NCI-H774 (cell line): ENCODE data around the gene PLCL1.
A peak's percentile ranks its signal among the peaks of the same experiment; 100 is the strongest.

Experiments
- DNase-seq: peaks from one replicate; lab custom pipeline; 2025; lab: John Stamatoyannopoulos, UW

Gene PLCL1

GRCh38 chr2:197888321-197888720 lies 83.9 kb downstream of the PLCL1 start:
- no peak for DNase-seq

- no peak for DNase-seq
These were observed 84.6 kb downstream of the PLCL1 start for GRCh38 chr2:197889041-197889440.

GRCh38 chr2:197890168-197890567 lies 85.8 kb downstream of the PLCL1 start:
- DNase-seq, result no peak

GRCh38 chr2:197891897-197892442 lies 87.6 kb downstream of the PLCL1 start:
- no peak for DNase-seq

- DNase-seq, result peak; percentile 35
These were observed 89.2 kb downstream of the PLCL1 start for GRCh38 chr2:197893403-197894177.

- DNase-seq, result no peak
These were observed 90.4 kb downstream of the PLCL1 start for GRCh38 chr2:197894751-197895274.

GRCh38 chr2:197897960-197898678 lies 93.7 kb downstream of the PLCL1 start:
- no peak for DNase-seq

GRCh38 chr2:197904446-197904845 lies 100.1 kb downstream of the PLCL1 start:
- DNase-seq, result no peak

- DNase-seq, result no peak
These were observed 103.8 kb downstream of the PLCL1 start for GRCh38 chr2:197908156-197908555.

GRCh38 chr2:197908990-197909776 lies 104.8 kb downstream of the PLCL1 start:
- no peak for DNase-seq

GRCh38 chr2:197911667-197912066 lies 107.3 kb downstream of the PLCL1 start:
- DNase-seq, result no peak

- no peak for DNase-seq
These were observed 108.7 kb downstream of the PLCL1 start for GRCh38 chr2:197913084-197913483.

GRCh38 chr2:197914778-197915177 lies 110.4 kb downstream of the PLCL1 start:
- DNase-seq, result no peak

- no peak for DNase-seq
These were observed 111.3 kb downstream of the PLCL1 start for GRCh38 chr2:197915548-197916265.

GRCh38 chr2:197919487-197919886 lies 115.1 kb downstream of the PLCL1 start:
- no peak for DNase-seq

- no peak for DNase-seq
These were observed 115.7 kb downstream of the PLCL1 start for GRCh38 chr2:197920088-197920487.

- no peak for DNase-seq
These were observed 116.3 kb downstream of the PLCL1 start for GRCh38 chr2:197920592-197921201.

GRCh38 chr2:197924483-197924882 lies 120.1 kb downstream of the PLCL1 start:
- DNase-seq, result no peak

GRCh38 chr2:197925204-197925603 lies 120.8 kb downstream of the PLCL1 start:
- no peak for DNase-seq

GRCh38 chr2:197925976-197926375 lies 121.6 kb downstream of the PLCL1 start:
- DNase-seq, result no peak

- no peak for DNase-seq
These were observed 122.3 kb downstream of the PLCL1 start for GRCh38 chr2:197926673-197927072.
